Measurements from ENCODE around the gene MAPK6. TPM values are rescaled to one million over a fixed set of nuclear protein-coding genes. Genes with fewer than 3 reads are reported as not detected.

The MAPK6 gene
- total and polyA plus RNA-seq, 8 donors, result 2.3 to 159 (median 14.5) TPM

DNA sequence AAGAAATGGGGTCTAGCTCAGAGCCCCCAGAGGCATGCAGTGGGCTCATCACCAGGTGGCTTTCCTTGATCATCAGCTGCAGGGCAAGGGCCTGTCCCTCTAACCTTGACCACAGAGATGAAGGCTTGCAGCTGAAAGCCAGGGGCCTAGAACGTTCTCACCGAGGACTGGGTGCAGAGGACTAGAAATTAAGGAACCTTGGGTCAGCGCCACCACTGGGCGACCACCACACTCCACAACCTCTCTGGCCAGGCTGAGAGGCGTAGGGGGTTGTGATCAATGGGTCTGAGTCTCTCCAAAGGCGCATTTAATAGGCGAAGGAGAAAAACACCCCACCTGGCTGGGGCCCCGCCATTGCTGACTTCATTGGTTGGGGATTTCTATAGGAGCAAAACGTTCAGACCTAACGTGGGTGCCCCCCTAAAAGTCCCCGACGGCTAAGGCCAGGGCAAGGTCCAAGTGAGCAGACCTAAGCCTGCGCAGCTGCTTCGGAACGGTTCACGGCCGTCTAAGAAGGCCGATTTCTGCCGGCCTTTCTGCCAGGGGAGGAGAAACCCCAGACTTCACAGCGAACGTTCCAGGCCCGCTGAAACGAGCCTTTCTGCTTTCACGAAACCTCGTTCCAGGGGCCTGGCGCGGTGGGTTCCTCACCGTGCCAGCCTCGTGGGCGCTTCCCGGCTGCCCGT lies 92.6 kb downstream of the MAPK6 start:
- H3K27ac ChIP-seq, result peak overlapping the region in 4 of 5 donors; percentile 4 to 43 (median 23)
- H3K9me3 ChIP-seq, result no peaks in the 10 kb centered on the region
- 43 to 72% (median 53%) methylated on average over 20 to 32 of the region's 32 CpGs for WGBS, 5 donors
- intact Hi-C loops (cut with DNase I; ENCODE audit: low total_unique reads), result no loop called here
- H3K4me3 ChIP-seq, result peak overlapping the region; percentile 35 to 58 (median 46)
- no peak for TF ChIP-seq POLR2AphosphoS5 (IDR thresholded peaks at IDR 0.05)
- no peak for TF ChIP-seq POLR2A (IDR thresholded peaks at IDR 0.05)
- TF ChIP-seq, protein P1, sequence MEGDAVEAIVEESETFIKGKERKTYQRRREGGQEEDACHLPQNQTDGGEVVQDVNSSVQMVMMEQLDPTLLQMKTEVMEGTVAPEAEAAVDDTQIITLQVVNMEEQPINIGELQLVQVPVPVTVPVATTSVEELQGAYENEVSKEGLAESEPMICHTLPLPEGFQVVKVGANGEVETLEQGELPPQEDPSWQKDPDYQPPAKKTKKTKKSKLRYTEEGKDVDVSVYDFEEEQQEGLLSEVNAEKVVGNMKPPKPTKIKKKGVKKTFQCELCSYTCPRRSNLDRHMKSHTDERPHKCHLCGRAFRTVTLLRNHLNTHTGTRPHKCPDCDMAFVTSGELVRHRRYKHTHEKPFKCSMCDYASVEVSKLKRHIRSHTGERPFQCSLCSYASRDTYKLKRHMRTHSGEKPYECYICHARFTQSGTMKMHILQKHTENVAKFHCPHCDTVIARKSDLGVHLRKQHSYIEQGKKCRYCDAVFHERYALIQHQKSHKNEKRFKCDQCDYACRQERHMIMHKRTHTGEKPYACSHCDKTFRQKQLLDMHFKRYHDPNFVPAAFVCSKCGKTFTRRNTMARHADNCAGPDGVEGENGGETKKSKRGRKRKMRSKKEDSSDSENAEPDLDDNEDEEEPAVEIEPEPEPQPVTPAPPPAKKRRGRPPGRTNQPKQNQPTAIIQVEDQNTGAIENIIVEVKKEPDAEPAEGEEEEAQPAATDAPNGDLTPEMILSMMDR (IDR thresholded peaks at IDR 0.05), result no peak
- TF ChIP-seq EP300 (IDR thresholded peaks at IDR 0.05), result no peak
- peaks cover 13 to 24% (median 17%) of the 10 kb centered on the region in 4 donors for H3K4me1 ChIP-seq
- H3K36me3 ChIP-seq, result no peaks in the 10 kb centered on the region
- DNase-seq, result no peak
- H3K27me3 ChIP-seq, result peaks cover 0 to 35% (median 17%) of the 10 kb centered on the region in 3 donors

DNA sequence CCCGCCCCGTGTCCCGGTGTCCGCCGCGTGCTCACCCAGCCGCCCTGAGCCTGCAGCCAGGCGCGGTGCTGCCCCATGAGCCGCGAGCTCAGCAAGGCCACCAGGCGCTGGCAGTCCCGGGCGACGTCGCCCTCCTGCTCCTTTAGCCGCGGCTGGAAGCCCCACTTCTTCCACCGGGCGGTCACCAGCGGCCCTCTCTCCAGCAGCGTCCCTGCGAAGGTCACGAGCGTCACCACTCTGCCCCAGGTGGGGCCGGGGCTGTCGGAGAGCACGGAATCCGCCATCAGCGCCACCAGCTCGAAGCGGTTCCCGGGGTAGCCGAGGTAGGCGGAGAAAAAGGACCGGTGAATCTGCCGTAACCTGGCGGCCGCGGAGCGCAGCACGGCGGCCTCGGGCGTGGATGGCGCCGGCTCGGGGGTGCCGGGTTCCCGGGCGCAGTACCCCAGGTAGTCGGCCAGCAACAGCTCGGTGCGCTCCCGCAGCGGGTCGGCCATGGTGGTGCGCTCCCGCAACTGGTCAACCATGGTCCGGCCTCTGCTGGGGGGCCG lies 93.3 kb downstream of the MAPK6 start:
- no peaks in the 10 kb centered on the region for H3K9me3 ChIP-seq
- peaks cover 0 to 35% (median 17%) of the 10 kb centered on the region in 3 donors for H3K27me3 ChIP-seq
- H3K36me3 ChIP-seq, result no peaks in the 10 kb centered on the region
- H3K4me3 ChIP-seq, result peak overlapping the region; percentile 35 to 58 (median 46)
- no peak for TF ChIP-seq POLR2AphosphoS5 (IDR thresholded peaks at IDR 0.05)
- TF ChIP-seq, protein P1 (IDR thresholded peaks at IDR 0.05), result peak in 1 of 7 experiments; percentile 13
- no peak for TF ChIP-seq EP300 (IDR thresholded peaks at IDR 0.05)
- WGBS, 5 donors, result 1 to 2% (median 2%) methylated on average over 27 to 61 of the region's 61 CpGs
- peaks cover 13 to 26% (median 17%) of the 10 kb centered on the region in 4 donors for H3K4me1 ChIP-seq
- peak overlapping the region; percentile 4 to 48 (median 39) for H3K27ac ChIP-seq
- intact Hi-C loops (cut with DNase I; ENCODE audit: low total_unique reads), result no loop called here
- DNase-seq, result peak; percentile 52 to 78

GRCh38 chr15:52113235-52113634 lies 94.2 kb downstream of the MAPK6 start:
- intact Hi-C loops (cut with DNase I; ENCODE audit: low total_unique reads), result no loop called here
- TF ChIP-seq POLR2A (IDR thresholded peaks at IDR 0.05), result no peak
- TF ChIP-seq, protein P1 (IDR thresholded peaks at IDR 0.05), result no peak
- no peak for TF ChIP-seq POLR2AphosphoS5 (IDR thresholded peaks at IDR 0.05)
- TF ChIP-seq EP300 (IDR thresholded peaks at IDR 0.05), result no peak
- no peaks in the 10 kb centered on the region for H3K9me3 ChIP-seq
- 92 to 96% (median 95%) methylated on average over 3 of the region's 3 CpGs for WGBS, 5 donors
- no peaks in the 10 kb centered on the region for H3K36me3 ChIP-seq
- H3K27ac ChIP-seq, result no peak overlapping the region
- H3K4me3 ChIP-seq, result no peak overlapping the region
- H3K4me1 ChIP-seq, result peaks cover 13 to 26% (median 17%) of the 10 kb centered on the region in 4 donors
- no peak for DNase-seq
- peaks cover 0 to 35% (median 17%) of the 10 kb centered on the region in 3 donors for H3K27me3 ChIP-seq

DNA sequence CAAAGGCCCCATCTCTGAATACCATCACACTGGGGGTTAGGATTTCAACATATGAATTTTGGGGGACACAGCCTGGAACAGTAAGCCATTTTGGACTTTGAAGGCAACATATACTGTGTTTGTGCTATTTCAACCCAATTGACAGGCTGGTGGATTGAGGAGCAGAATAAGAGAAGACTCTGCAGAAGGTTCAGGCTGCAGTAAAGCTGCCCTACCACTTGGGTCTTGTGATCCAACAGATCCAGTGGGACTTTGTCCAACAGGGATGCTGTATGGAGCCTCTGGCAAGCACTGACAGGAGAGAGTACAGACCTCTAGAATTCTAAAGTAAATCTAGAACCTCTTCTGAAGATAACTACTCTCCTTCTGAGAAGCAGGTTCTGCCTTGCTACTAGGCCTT lies 94.7 kb downstream of the MAPK6 start:
- no peaks in the 10 kb centered on the region for H3K36me3 ChIP-seq
- intact Hi-C loops (cut with DNase I; ENCODE audit: low total_unique reads), result no loop called here
- no peak overlapping the region for H3K4me3 ChIP-seq
- TF ChIP-seq POLR2AphosphoS5 (IDR thresholded peaks at IDR 0.05) (no peak), POLR2A (IDR thresholded peaks at IDR 0.05) (no peak), EP300 (IDR thresholded peaks at IDR 0.05) (no peak)
- TF ChIP-seq, protein P1 (IDR thresholded peaks at IDR 0.05), result no peak
- no peak overlapping the region for H3K27ac ChIP-seq
- H3K27me3 ChIP-seq, result peaks cover 0 to 35% (median 17%) of the 10 kb centered on the region in 3 donors
- peaks cover 13 to 26% (median 17%) of the 10 kb centered on the region in 4 donors for H3K4me1 ChIP-seq
- H3K9me3 ChIP-seq, result no peaks in the 10 kb centered on the region
- no peak for DNase-seq
